H1 (cell line): Measurements from ENCODE around the gene TRIM31. TPM values are rescaled to one million over a fixed set of nuclear protein-coding genes. Genes with fewer than 3 reads are reported as not detected.

Experiments used
- CTCF ChIA-PET: fragments of 300-600 bp; sonication (Branson Sonifier 250); formaldehyde crosslinking; loops from one replicate; lab custom pipeline; 2021; ENCODE audit not compliant: partially characterized antibody; lab: Charles Lee
- POLR2A ChIA-PET: fragments of 300-600 bp; sonication (Branson Sonifier 250); formaldehyde crosslinking; loops from one replicate; lab custom pipeline; 2021; ENCODE audit warnings: inconsistent platforms; ENCODE audit not compliant: partially characterized antibody; lab: Charles Lee
- DNase-seq, 2 experiments: peaks; one replicate each; pipeline versions ENCODE4 v3.0.0 to v3.0.0-alpha.2; 2010 to 2022; ENCODE audit warnings: low spot score in 2 of 2, low read depth in 1 of 2, mixed read lengths in 1 of 2
- FAIRE-seq: peaks from 2 replicates; lab custom pipeline; 2011; peaks lifted over from hg19 to GRCh38; lab: Jason Lieb, UNC
- H2AFZ ChIP-seq: 2 replicates; pipeline ENCODE4 v1.8.1; 2012; ENCODE audit warnings: low read length, inconsistent platforms
- H2AK5ac ChIP-seq: 2 replicates; pipeline ENCODE4 v1.6.1; 2013; ENCODE audit warnings: low read depth, low read length
- H2BK120ac ChIP-seq: replicated peaks from 2 replicates; pipeline ENCODE3; 2013; ENCODE audit warnings: low read depth, low read length, inconsistent platforms
- H2BK12ac ChIP-seq: 2 replicates; pipeline ENCODE4 v1.6.1; 2013; ENCODE audit warnings: low read depth, low read length
- H2BK15ac ChIP-seq: 2 replicates; pipeline ENCODE4 v1.6.1; 2013; ENCODE audit warnings: low read length
- H2BK20ac ChIP-seq: 2 replicates; pipeline ENCODE4 v1.6.1; 2013; ENCODE audit warnings: low read length
- H2BK5ac ChIP-seq: 2 replicates; pipeline ENCODE4 v1.6.1; 2013; ENCODE audit warnings: low read depth, low read length
- H3K14ac ChIP-seq: 2 replicates; pipeline ENCODE4 v1.6.1; 2013; ENCODE audit warnings: inconsistent platforms; ENCODE audit not compliant: insufficient read length
- H3K18ac ChIP-seq: 2 replicates; pipeline ENCODE4 v1.6.1; 2013; ENCODE audit warnings: low read length; ENCODE audit errors: extremely low read depth
- H3K23ac ChIP-seq: 2 replicates; pipeline ENCODE4 v1.6.1; 2013; ENCODE audit warnings: inconsistent platforms; ENCODE audit not compliant: insufficient read length
- H3K23me2 ChIP-seq: 2 replicates; pipeline ENCODE4 v1.6.1; 2013; ENCODE audit warnings: low read depth, low read length
- H3K27ac ChIP-seq: 2 replicates; pipeline ENCODE4 v1.6.1; 2011; ENCODE audit warnings: low read depth, low read length, inconsistent platforms
- H3K27me3 ChIP-seq, 4 experiments: replicated peaks in 1 of 4; 1 replicate in 1 of 4; 2 replicates in 3 of 4; pipeline versions ENCODE4 v1.6.1 to v1.8.1; 2011 to 2013; ENCODE audit warnings: low read length in 3 of 4, mild to moderate bottlenecking in 3 of 4, inconsistent platforms in 2 of 4, mixed read lengths in 2 of 4, moderate library complexity in 1 of 4; ENCODE audit not compliant: control insufficient read depth in 3 of 4, insufficient read depth in 3 of 4; ENCODE audit errors: extremely low read depth in 1 of 4
- H3K36me3 ChIP-seq, 4 experiments: 2 replicates each; pipeline versions ENCODE4 v1.6.1 to v1.8.1; 2011 to 2013; ENCODE audit warnings: mild to moderate bottlenecking in 4 of 4, low read length in 3 of 4, moderate library complexity in 2 of 4, control low read depth in 1 of 4, inconsistent platforms in 1 of 4; ENCODE audit not compliant: insufficient read depth in 4 of 4, control insufficient read depth in 2 of 4
- H3K4ac ChIP-seq: replicated peaks from 2 replicates; pipeline ENCODE3; 2013; ENCODE audit warnings: low read length, low read depth, mixed read lengths, inconsistent platforms; ENCODE audit not compliant: insufficient read length
- H3K4me1 ChIP-seq, 4 experiments: replicated peaks in 1 of 4; 1 replicate in 1 of 4; 2 replicates in 3 of 4; pipeline versions ENCODE4 v1.6.1 to v1.8.1; 2011 to 2013; ENCODE audit warnings: low read length in 3 of 4, inconsistent platforms in 2 of 4, mixed read lengths in 1 of 4; ENCODE audit not compliant: insufficient read depth in 4 of 4, control insufficient read depth in 3 of 4
- H3K4me2 ChIP-seq, 2 experiments: 2 replicates each; pipeline versions ENCODE4 v1.6.1 to v1.8.1; 2011 to 2013; ENCODE audit warnings: low read depth in 2 of 2, low read length in 2 of 2, control low read depth in 1 of 2, inconsistent platforms in 1 of 2, mild to moderate bottlenecking in 1 of 2; ENCODE audit not compliant: insufficient read depth in 1 of 2
- H3K4me3 ChIP-seq, 4 experiments: fragments of 200-600, 300-600 bp in 1 of 4; sonication (generic), shearing (Covaris generic), sonication (Bioruptor Twin) in 1 of 4; 2 replicates each; pipeline versions ENCODE4 v1.5.1 to v1.8.1; 2011 to 2016; ENCODE audit warnings: low read length in 4 of 4, low read depth in 3 of 4, control low read depth in 2 of 4, inconsistent platforms in 2 of 4, mild to moderate bottlenecking in 2 of 4, mixed read lengths in 1 of 4, moderate library complexity in 1 of 4; ENCODE audit not compliant: insufficient read depth in 2 of 4; ENCODE audit errors: extremely low read depth in 1 of 4
- H3K56ac ChIP-seq: replicated peaks from 2 replicates; pipeline ENCODE3; 2013; ENCODE audit warnings: low read depth, mild to moderate bottlenecking, mixed read lengths, low read length, inconsistent platforms; ENCODE audit not compliant: insufficient read length
- H3K79me1 ChIP-seq: 2 replicates; pipeline ENCODE4 v1.6.1; 2013; ENCODE audit warnings: low read depth, low read length, control low read depth
- H3K79me2 ChIP-seq, 2 experiments: 2 replicates each; pipeline versions ENCODE4 v1.6.1 to v1.8.1; 2012 to 2013; ENCODE audit warnings: low read length in 2 of 2, mild to moderate bottlenecking in 2 of 2, inconsistent platforms in 1 of 2; ENCODE audit not compliant: insufficient read depth in 2 of 2, control insufficient read depth in 1 of 2
- H3K9ac ChIP-seq, 4 experiments: replicated peaks in 1 of 4; 1 replicate in 1 of 4; 2 replicates in 3 of 4; pipeline versions ENCODE4 v1.6.1 to v1.8.1; 2011 to 2013; ENCODE audit warnings: low read depth in 3 of 4, low read length in 3 of 4, control low read depth in 2 of 4, mild to moderate bottlenecking in 2 of 4, moderate library complexity in 2 of 4, inconsistent platforms in 1 of 4; ENCODE audit errors: extremely low read depth in 1 of 4
- H3K9me3 ChIP-seq, 2 experiments: 2 replicates each; pipeline versions ENCODE4 v1.6.1 to v1.8.1; 2012 to 2013; ENCODE audit warnings: mild to moderate bottlenecking in 2 of 2, moderate library complexity in 2 of 2, control low read depth in 1 of 2, inconsistent platforms in 1 of 2, low read depth in 1 of 2, low read length in 1 of 2, mixed read lengths in 1 of 2; ENCODE audit not compliant: insufficient read depth in 2 of 2
- H4K20me1 ChIP-seq, 2 experiments: replicated peaks in 1 of 2; 2 replicates each; pipeline versions ENCODE3 to v1.8.1; 2011 to 2013; ENCODE audit warnings: inconsistent platforms in 2 of 2, low read length in 2 of 2, mild to moderate bottlenecking in 1 of 2; ENCODE audit not compliant: insufficient read depth in 2 of 2, control insufficient read depth in 1 of 2
- H4K5ac ChIP-seq: 2 replicates; pipeline ENCODE4 v1.6.1; 2013; ENCODE audit warnings: low read length, low read depth, mixed read lengths, inconsistent platforms; ENCODE audit not compliant: insufficient read length
- H4K8ac ChIP-seq: 2 replicates; pipeline ENCODE4 v1.8.0; 2013; ENCODE audit warnings: mild to moderate bottlenecking, moderate library complexity, low read length, inconsistent platforms; ENCODE audit not compliant: insufficient read depth; ENCODE audit errors: extremely low read depth
- H4K91ac ChIP-seq: replicated peaks from 2 replicates; pipeline ENCODE3; 2013; ENCODE audit warnings: low read length, mixed read lengths, inconsistent platforms; ENCODE audit not compliant: insufficient read length
- ATF3 ChIP-seq: IDR thresholded peaks from 2 replicates; pipeline ENCODE4 v1.6.1; 2011; ENCODE audit warnings: low read depth, mild to moderate bottlenecking, low read length; ENCODE audit not compliant: insufficient read depth
- BRCA1 ChIP-seq: IDR thresholded peaks from 2 replicates; pipeline ENCODE4 v1.6.1; 2012; ENCODE audit warnings: low read depth, low read length, improper control_type of control experiment
- CREB1 ChIP-seq: IDR thresholded peaks from 2 replicates; pipeline ENCODE4 v1.6.1; 2012; ENCODE audit warnings: inconsistent platforms
- CTBP2 ChIP-seq: IDR thresholded peaks from 2 replicates; pipeline ENCODE4 v1.7.0; 2011; ENCODE audit warnings: borderline replicate concordance, mild to moderate bottlenecking, moderate library complexity, mixed read lengths, low read length; ENCODE audit not compliant: insufficient read depth, insufficient read length
- KDM4A ChIP-seq: IDR thresholded peaks from one replicate; pipeline ENCODE4 v1.7.1; 2012; ENCODE audit warnings: low read depth, mild to moderate bottlenecking, moderate library complexity, low read length, inconsistent platforms; ENCODE audit not compliant: severe bottlenecking
- POLR2AphosphoS5 ChIP-seq: IDR thresholded peaks from 2 replicates; pipeline ENCODE4 v1.6.1; 2011; ENCODE audit warnings: low read depth, low read length
- SIX5 ChIP-seq: IDR thresholded peaks from 2 replicates; pipeline ENCODE4 v1.6.1; 2011; ENCODE audit warnings: mild to moderate bottlenecking, low read depth, low read length
- TCF12 ChIP-seq: IDR thresholded peaks from 2 replicates; pipeline ENCODE4 v1.6.1; 2011; ENCODE audit warnings: low read depth, mild to moderate bottlenecking, low read length
- WGBS, 2 experiments: shearing (Covaris generic) in 1 of 2; methylation state at CpG; one replicate each; pipeline versions ENCODE4 v1.1.6 to v1.1.7; 2013 to 2015; ENCODE audit warnings: low lambda C conversion rate in 2 of 2, mixed read lengths in 2 of 2, inconsistent platforms in 1 of 2, low coverage in 1 of 2, missing lambda C conversion rate in 1 of 2; ENCODE audit not compliant: insufficient replicate concordance in 2 of 2, insufficient coverage in 1 of 2, insufficient read length in 1 of 2; ENCODE audit errors: extremely low coverage in 1 of 2, missing lambda C conversion rate in 1 of 2; 5-methylcytosine and 5-hydroxymethylcytosine counted together
- polyA plus RNA-seq, 7 experiments: library from polyadenylated mRNA; depleted of rRNA in 3 of 7; stranded (reverse) in 5 of 7; unstranded in 2 of 7; fragments of >200 nt in 5 of 7; fragments of 200-250 nt in 2 of 7; gene quantifications; 1 replicate in 5 of 7; 2 replicates in 1 of 7; 4 replicates in 1 of 7; pipeline versions ENCODE4 v1.2.1 to v1.2.3, GENCODE V29; 2011 to 2013; ENCODE audit warnings: missing spikeins in 2 of 7, mixed read lengths in 2 of 7
- total RNA-seq: library from RNA; stranded (reverse); fragmentation: NEBNext Ultra II Directional; extraction: Animal tissue kit (Norgen Biotek cat#: 25700); gene quantifications from 2 replicates; pipeline ENCODE4 v1.2.1, GENCODE V29; 2021

Gene TRIM31
- total and polyA plus RNA-seq, 2 of the 8 experiments (the other 6 are each of a cell fraction or from before 2014, with no cell fraction given): not detected

GRCh38 chr6:30112402-30112994, 392 bp downstream of the TRIM31 start:
- Histone ChIP-seq H2BK120ac (no peak overlapping the region), H3K18ac (no peak overlapping the region), H2BK20ac (no peak overlapping the region), H2AFZ (no peak overlapping the region), H3K27me3 (peaks cover 0 to 13% (median 7%) of the 10 kb centered on the region in 4 experiments; a peak in 5 of 7 replicates), H3K79me2 (no peaks in the 10 kb centered on the region), H3K4me1 (no peaks in the 10 kb centered on the region), H4K8ac (no peak overlapping the region), H3K4me2 (no peak overlapping the region), H3K23ac (no peak overlapping the region), H3K4ac (no peak overlapping the region), H3K9me3 (no peaks in the 10 kb centered on the region), H3K36me3 (no peaks in the 10 kb centered on the region), H2BK15ac (no peak overlapping the region), H3K4me3 (no peak overlapping the region), H3K27ac (no peak overlapping the region), H4K5ac (no peak overlapping the region), H2BK5ac (no peak overlapping the region), H4K20me1 (no peaks in the 10 kb centered on the region), H2AK5ac (no peak overlapping the region), H3K79me1 (no peaks in the 10 kb centered on the region), H2BK12ac (no peak overlapping the region), H4K91ac (no peak overlapping the region), H3K56ac (no peak overlapping the region), H3K14ac (no peak overlapping the region), H3K9ac (no peak overlapping the region), H3K23me2 (no peaks in the 10 kb centered on the region)
- no peak for FAIRE-seq
- DNase-seq: no peak
- POLR2A ChIA-PET: interaction anchor here (1.6 kb wide), 1 partner anchor 11 kb away, joined by 4 read pairs; no protein-coding TSS in a partner anchor
- TF ChIP-seq CTBP2: no peak
- no peak for TF ChIP-seq TCF12
- no peak for TF ChIP-seq POLR2AphosphoS5
- TF ChIP-seq KDM4A: no peak
- TF ChIP-seq ATF3: no peak
- no peak for TF ChIP-seq BRCA1
- no peak for TF ChIP-seq CREB1
- TF ChIP-seq SIX5: no peak
- CTCF ChIA-PET: interaction anchor here (1.6 to 3.6 kb wide), 5 partner anchors 9 to 19 kb away, joined by 4 to 23 read pairs (median 12); no protein-coding TSS in a partner anchor
- 92% methylated on average over 10 of the region's 10 CpGs; no CpG with 5 or more reads in 1 of the 2 experiments for WGBS, 2 experiments
